GM20000 (cell line): ENCODE results near the gene SMARCC2.

Experiments
- DNase-seq: peaks from one replicate; pipeline ENCODE4 v3.0.0; 2012; ENCODE audit warnings: low spot score
- CTCF ChIP-seq: IDR thresholded peaks from 2 replicates; pipeline ENCODE4 v1.5.1; 2012; ENCODE audit warnings: mild to moderate bottlenecking, control low read depth; ENCODE audit errors: extremely low read depth, missing control alignments

SMARCC2 gene

GRCh38 chr12:56143870-56144269 lies 45.4 kb downstream of the SMARCC2 start:
- TF ChIP-seq CTCF: no peak
- no peak for DNase-seq

- no peak for DNase-seq
- TF ChIP-seq CTCF: no peak
Measured at GRCh38 chr12:56143217-56143616, 46.1 kb downstream of the SMARCC2 start.

- no peak for TF ChIP-seq CTCF
- DNase-seq: no peak
Measured at GRCh38 chr12:56141946-56142784, 47.1 kb downstream of the SMARCC2 start.

- no peak for TF ChIP-seq CTCF
- DNase-seq: no peak
Measured at GRCh38 chr12:56137853-56138571, 51.3 kb downstream of the SMARCC2 start.

GRCh38 chr12:56134897-56135296 lies 54.4 kb downstream of the SMARCC2 start:
- DNase-seq: no peak

GRCh38 chr12:56130876-56131275 lies 58.4 kb downstream of the SMARCC2 start:
- TF ChIP-seq CTCF: no peak
- DNase-seq: no peak

More at GRCh38 chr12:56134897-56135296, 54.4 kb downstream of the SMARCC2 start:
- no peak for TF ChIP-seq CTCF

GRCh38 chr12:56129942-56130495 lies 59.3 kb downstream of the SMARCC2 start:
- no peak for DNase-seq

More at GRCh38 chr12:56129942-56130495, 59.3 kb downstream of the SMARCC2 start:
- TF ChIP-seq CTCF: no peak
